ENCODE results near the gene PFN1. TPM values are rescaled to one million over a fixed set of nuclear protein-coding genes. Genes with fewer than 3 reads are reported as not detected.
A peak's percentile ranks its signal among the peaks of the same experiment; 100 is the strongest.
"Not testable (repeated sequence)": the region's sequence is repeated elsewhere in the genome, so short reads cannot be mapped to it uniquely, and the experiment has no call there.

The PFN1 gene
- total and polyA plus RNA-seq, 2 donors (not counting 3 experiments of a cell fraction or from before 2014, with no cell fraction given), result 1,191 to 1,577 TPM

DNA sequence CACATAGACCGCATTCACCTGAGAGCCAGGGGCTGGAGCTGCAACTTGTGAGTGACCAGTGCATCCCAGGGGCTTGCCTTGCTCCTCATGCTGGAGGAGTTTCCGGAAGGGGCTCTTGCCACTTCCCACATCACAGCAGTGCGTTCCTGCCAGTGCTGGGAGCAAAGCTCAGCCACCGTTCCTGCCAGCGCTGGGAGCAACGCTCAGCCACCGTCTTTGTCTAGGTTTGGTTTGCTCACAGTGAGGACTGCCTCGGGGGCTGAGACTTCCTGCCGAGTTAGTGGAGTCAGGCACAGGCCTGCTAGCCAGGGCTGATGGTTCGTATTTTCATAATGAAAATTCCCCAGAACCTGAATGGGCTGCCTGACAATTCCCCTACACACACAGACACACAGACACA is 40.0 kb downstream of the PFN1 start:
- ChIA-PET POLR2A (interaction anchor here (1.0 to 1.5 kb wide), 3 partner anchors 32 to 62 kb away, joined by 3 to 4 read pairs (median 4); partner anchors contain the start of genes RNF167, SLC25A11 and SPAG7), CTCF (interaction anchor here (0.6 to 3.1 kb wide), 36 partner anchors 9 to 199 kb away, joined by 3 to 71 read pairs (median 7); partner anchors contain the start of genes ARRB2, C17orf107, CAMTA2 and ENO3)
- Histone ChIP-seq H3K9me1 (replicated peaks; ENCODE audit: control insufficient read depth, extremely low read depth, insufficient read depth, low read length) (no peaks in the 10 kb centered on the region), H3K4me1 (ENCODE audit: control insufficient read depth, extremely low read depth, insufficient read depth, low read length) (no peaks in the 10 kb centered on the region), H3K9me3 (replicated peaks; ENCODE audit: control insufficient read depth, insufficient read depth, low read length) (no peaks in the 10 kb centered on the region), H3K36me3 (ENCODE audit: control insufficient read depth in 2 of 2, extremely low read depth in 1 of 2, insufficient read depth in 2 of 2, low read length in 2 of 2) (no peaks in the 10 kb centered on the region), H4K20me1 (replicated peaks; ENCODE audit: control insufficient read depth, extremely low read depth, insufficient read depth, low read length) (no peaks in the 10 kb centered on the region), H3K9ac (replicated peaks; ENCODE audit: extremely low read depth, insufficient read depth, low read length) (no peak overlapping the region), H3K27ac (ENCODE audit: insufficient read depth, low read depth, low read length) (no peak overlapping the region), H3K79me2 (ENCODE audit: control insufficient read depth, insufficient read depth, low read length) (no peaks in the 10 kb centered on the region), H3K27me3 (ENCODE audit: control insufficient read depth in 2 of 2, insufficient read depth in 2 of 2, low read length in 2 of 2) (no peaks in the 10 kb centered on the region), H3K4me2 (ENCODE audit: insufficient read depth, low read length) (no peak overlapping the region), H2AFZ (ENCODE audit: low read depth, low read length) (peak overlapping the region; percentile 62), H3K4me3 (replicated peaks in 1 of 3; ENCODE audit: insufficient read depth in 1 of 3, low read depth in 1 of 3, low read length in 3 of 3) (no peak overlapping the region)
- dilution Hi-C loops (cut with MboI; ENCODE audit: extremely low pct_ligation_motif_present, low sequenced_read_pairs), result no loop called here
- TF ChIP-seq POLR2A (IDR thresholded peaks at IDR 0.05; ENCODE audit: low read depth, low read length), result no peak
- TF ChIP-seq, protein P1, sequence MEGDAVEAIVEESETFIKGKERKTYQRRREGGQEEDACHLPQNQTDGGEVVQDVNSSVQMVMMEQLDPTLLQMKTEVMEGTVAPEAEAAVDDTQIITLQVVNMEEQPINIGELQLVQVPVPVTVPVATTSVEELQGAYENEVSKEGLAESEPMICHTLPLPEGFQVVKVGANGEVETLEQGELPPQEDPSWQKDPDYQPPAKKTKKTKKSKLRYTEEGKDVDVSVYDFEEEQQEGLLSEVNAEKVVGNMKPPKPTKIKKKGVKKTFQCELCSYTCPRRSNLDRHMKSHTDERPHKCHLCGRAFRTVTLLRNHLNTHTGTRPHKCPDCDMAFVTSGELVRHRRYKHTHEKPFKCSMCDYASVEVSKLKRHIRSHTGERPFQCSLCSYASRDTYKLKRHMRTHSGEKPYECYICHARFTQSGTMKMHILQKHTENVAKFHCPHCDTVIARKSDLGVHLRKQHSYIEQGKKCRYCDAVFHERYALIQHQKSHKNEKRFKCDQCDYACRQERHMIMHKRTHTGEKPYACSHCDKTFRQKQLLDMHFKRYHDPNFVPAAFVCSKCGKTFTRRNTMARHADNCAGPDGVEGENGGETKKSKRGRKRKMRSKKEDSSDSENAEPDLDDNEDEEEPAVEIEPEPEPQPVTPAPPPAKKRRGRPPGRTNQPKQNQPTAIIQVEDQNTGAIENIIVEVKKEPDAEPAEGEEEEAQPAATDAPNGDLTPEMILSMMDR (IDR thresholded peaks at IDR 0.05; ENCODE audit: extremely low read depth in 1 of 2, insufficient read depth in 1 of 2, low read depth in 1 of 2, low read length in 2 of 2), result no peak
- TF ChIP-seq JUN (IDR thresholded peaks at IDR 0.05; ENCODE audit: borderline replicate concordance, insufficient read depth, insufficient read length, low read depth), result no peak
- no peak for TF ChIP-seq FOS (IDR thresholded peaks at IDR 0.05; ENCODE audit: borderline replicate concordance, insufficient read depth, low read length)
- no peak for TF ChIP-seq GATA2 (IDR thresholded peaks at IDR 0.05; ENCODE audit: insufficient read depth, insufficient read length, low read depth, low read length)
- TF ChIP-seq, protein P2, sequence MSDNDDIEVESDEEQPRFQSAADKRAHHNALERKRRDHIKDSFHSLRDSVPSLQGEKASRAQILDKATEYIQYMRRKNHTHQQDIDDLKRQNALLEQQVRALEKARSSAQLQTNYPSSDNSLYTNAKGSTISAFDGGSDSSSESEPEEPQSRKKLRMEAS (IDR thresholded peaks at IDR 0.05; ENCODE audit: insufficient read depth, insufficient read length), result no peak
- TF ChIP-seq MYC (IDR thresholded peaks at IDR 0.05; ENCODE audit: low read depth, low read length), result no peak
- TF ChIP-seq EZH2 (IDR thresholded peaks at IDR 0.05; ENCODE audit: borderline replicate concordance, low read depth, low read length, severe bottlenecking), result no peak
- TF ChIP-seq POLR2AphosphoS5 (IDR thresholded peaks at IDR 0.05; ENCODE audit: insufficient read depth, low read depth, low read length), result no peak
- intact Hi-C loops (cut with micrococcal nuclease), result loop anchor here (2.0 kb wide), 1 partner anchor 40 kb away; the partner anchor contains the start of gene PFN1
- DNase-seq (ENCODE audit: low read depth, low spot score) (no peak), FAIRE-seq (no peak)
- BruUV-seq (replicated peaks), result no TSS peak

DNA sequence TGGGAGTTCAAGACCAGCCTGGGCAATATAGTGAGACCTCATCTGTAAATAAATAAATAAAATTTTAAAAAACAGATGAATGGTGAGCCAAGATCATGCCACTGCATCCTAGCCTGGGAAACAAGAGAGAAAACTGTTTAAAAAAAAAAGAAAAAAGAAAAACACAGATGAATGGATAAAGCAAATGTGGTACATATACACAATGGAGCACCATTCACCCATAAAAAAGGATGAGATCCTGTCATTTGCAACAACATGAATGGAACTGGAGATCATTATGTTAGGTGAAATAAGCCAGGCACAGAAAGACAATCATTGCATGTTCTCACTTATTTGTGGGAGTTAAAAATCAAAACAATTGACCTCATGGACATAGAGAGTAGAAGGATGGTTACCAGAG is 41.7 kb downstream of the PFN1 start:
- CTCF ChIA-PET, result interaction anchor here (5.7 to 6.9 kb wide), 2 partner anchors 119 to 198 kb away, joined by 65 to 70 read pairs; partner anchors contain the start of genes ARRB2, GLTPD2 and VMO1
- dilution Hi-C loops (cut with MboI; ENCODE audit: extremely low pct_ligation_motif_present, low sequenced_read_pairs), result not testable (repeated sequence)

More for the DNA sequence above, 41.7 kb downstream of the PFN1 start:
- H4K20me1 ChIP-seq (replicated peaks; ENCODE audit: control insufficient read depth, extremely low read depth, insufficient read depth, low read length); H3K36me3 ChIP-seq (ENCODE audit: control insufficient read depth in 2 of 2, extremely low read depth in 1 of 2, insufficient read depth in 2 of 2, low read length in 2 of 2); H3K4me2 ChIP-seq (ENCODE audit: insufficient read depth, low read length); H3K9me1 ChIP-seq (replicated peaks; ENCODE audit: control insufficient read depth, extremely low read depth, insufficient read depth, low read length); POLR2A ChIA-PET; H3K4me1 ChIP-seq (ENCODE audit: control insufficient read depth, extremely low read depth, insufficient read depth, low read length); DNase-seq (ENCODE audit: low read depth, low spot score); H2AFZ ChIP-seq (ENCODE audit: low read depth, low read length); FAIRE-seq; H3K9ac ChIP-seq (replicated peaks; ENCODE audit: extremely low read depth, insufficient read depth, low read length); H3K27ac ChIP-seq (ENCODE audit: insufficient read depth, low read depth, low read length); intact Hi-C loops (cut with micrococcal nuclease); H3K27me3 ChIP-seq (ENCODE audit: control insufficient read depth in 2 of 2, insufficient read depth in 2 of 2, low read length in 2 of 2); BruUV-seq (replicated peaks); H3K4me3 ChIP-seq (replicated peaks in 1 of 3; ENCODE audit: insufficient read depth in 1 of 3, low read depth in 1 of 3, low read length in 3 of 3); H3K9me3 ChIP-seq (replicated peaks; ENCODE audit: control insufficient read depth, insufficient read depth, low read length); H3K79me2 ChIP-seq (ENCODE audit: control insufficient read depth, insufficient read depth, low read length): not testable (repeated sequence)

All from endothelial cell of umbilical vein (primary cell).